Liver (tissue), 1 donor: Measurements from ENCODE around the gene PFDN2.

Experiments used
- FOXA1 ChIP-seq: IDR thresholded peaks from 2 replicates; pipeline ENCODE4 v1.6.1; 2016; ENCODE audit warnings: antibody characterized with exemption
- TF ChIP-seq, protein P1 (sequence below): IDR thresholded peaks from 2 replicates; pipeline ENCODE4 v1.6.1; 2016; ENCODE audit warnings: antibody characterized with exemption

DNA sequence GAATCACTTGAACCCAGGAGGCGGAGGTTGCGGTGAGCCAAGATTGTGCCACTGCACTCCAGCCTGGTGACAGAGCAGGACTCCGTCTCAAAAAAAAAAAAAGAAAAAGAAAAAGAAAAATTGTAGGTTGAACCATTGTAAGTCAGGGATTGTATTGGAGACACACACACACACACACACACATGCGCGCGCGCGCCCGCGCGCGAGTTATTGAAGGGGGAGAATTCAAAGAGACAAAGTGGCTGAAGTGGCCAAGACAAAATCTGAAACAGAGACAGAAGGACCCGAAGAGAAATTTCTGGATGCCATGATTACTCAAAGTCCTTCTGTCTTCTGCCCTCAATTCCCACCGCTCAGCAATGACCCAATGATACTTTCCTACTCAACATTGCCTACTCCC is 23.4 kb downstream of the PFDN2 start:
- TF ChIP-seq, protein P1, sequence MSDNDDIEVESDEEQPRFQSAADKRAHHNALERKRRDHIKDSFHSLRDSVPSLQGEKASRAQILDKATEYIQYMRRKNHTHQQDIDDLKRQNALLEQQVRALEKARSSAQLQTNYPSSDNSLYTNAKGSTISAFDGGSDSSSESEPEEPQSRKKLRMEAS, result no peak
- no peak for TF ChIP-seq FOXA1
